Nephron (organoid): Measurements from ENCODE around the gene CASQ2.

ENCODE experiments used
- H3K27ac Mint-ChIP-seq, 3 experiments: 2 replicates each; pipeline ENCODE4 v1.8.0; 2020; ENCODE audit warnings: mixed read lengths in 3 of 3, mild to moderate bottlenecking in 2 of 3, moderate library complexity in 1 of 3
- H3K27me3 Mint-ChIP-seq: 2 replicates; pipeline ENCODE4 v1.8.0; 2021; ENCODE audit warnings: low read depth, mild to moderate bottlenecking, moderate library complexity, mixed read lengths
- H3K36me3 Mint-ChIP-seq: 2 replicates; pipeline ENCODE4 v1.8.0; 2020; ENCODE audit warnings: low read depth, mixed read lengths
- H3K4me1 Mint-ChIP-seq: 2 replicates; pipeline ENCODE4 v1.8.0; 2020; ENCODE audit warnings: mixed read lengths
- H3K4me3 Mint-ChIP-seq, 3 experiments: 2 replicates each; pipeline ENCODE4 v1.8.0; 2020; ENCODE audit warnings: mild to moderate bottlenecking in 3 of 3, mixed read lengths in 3 of 3, moderate library complexity in 2 of 3
- H3K9me3 Mint-ChIP-seq: 2 replicates; pipeline ENCODE4 v1.8.0; 2020; ENCODE audit warnings: mixed read lengths
- CTCF ChIP-seq, 3 experiments: fragments of 200-600 bp; sonication (generic); IDR thresholded peaks; one replicate each; pipeline ENCODE4 v1.5.0; 2021; ENCODE audit warnings: antibody characterized with exemption in 3 of 3; ENCODE audit not compliant: unreplicated experiment in 3 of 3

CASQ2 gene

GRCh38 chr1:115797486-115797885, 29.0 kb upstream of the CASQ2 start:
- no peaks in the 10 kb centered on the region for H3K9me3 Mint-ChIP-seq
- no peak overlapping the region for H3K4me3 Mint-ChIP-seq
- no peak for TF ChIP-seq CTCF (IDR thresholded peaks at IDR 0.05; ENCODE audit: unreplicated experiment in 3 of 3)
- no peak overlapping the region for H3K27ac Mint-ChIP-seq
- no peaks in the 10 kb centered on the region for H3K4me1 Mint-ChIP-seq
- H3K27me3 Mint-ChIP-seq, result peaks cover 3% of the 10 kb centered on the region
- no peaks in the 10 kb centered on the region for H3K36me3 Mint-ChIP-seq

- Mint-ChIP-seq H3K27me3 (peaks cover 3% of the 10 kb centered on the region), H3K9me3 (no peaks in the 10 kb centered on the region), H3K36me3 (no peaks in the 10 kb centered on the region), H3K4me1 (no peaks in the 10 kb centered on the region), H3K27ac (no peak overlapping the region), H3K4me3 (no peak overlapping the region)
- no peak for TF ChIP-seq CTCF (IDR thresholded peaks at IDR 0.05; ENCODE audit: unreplicated experiment in 3 of 3)
These were observed 28.4 kb upstream of the CASQ2 start for GRCh38 chr1:115796897-115797296.

- H3K36me3 Mint-ChIP-seq, result no peaks in the 10 kb centered on the region
- H3K4me3 Mint-ChIP-seq, result no peak overlapping the region
- no peak for TF ChIP-seq CTCF (IDR thresholded peaks at IDR 0.05; ENCODE audit: unreplicated experiment in 3 of 3)
- no peaks in the 10 kb centered on the region for H3K4me1 Mint-ChIP-seq
- no peak overlapping the region for H3K27ac Mint-ChIP-seq
- H3K27me3 Mint-ChIP-seq, result no peaks in the 10 kb centered on the region
- H3K9me3 Mint-ChIP-seq, result no peaks in the 10 kb centered on the region
These were observed 27.5 kb upstream of the CASQ2 start for GRCh38 chr1:115796036-115796435.

GRCh38 chr1:115794976-115795639, 26.6 kb upstream of the CASQ2 start:
- no peak overlapping the region for H3K4me3 Mint-ChIP-seq
- no peaks in the 10 kb centered on the region for H3K9me3 Mint-ChIP-seq

GRCh38 chr1:115793162-115793561, 24.6 kb upstream of the CASQ2 start:
- peak in 1 of 3 experiments; percentile 10 for TF ChIP-seq CTCF (IDR thresholded peaks at IDR 0.05; ENCODE audit: unreplicated experiment in 3 of 3)
- H3K27ac Mint-ChIP-seq, result no peak overlapping the region
- H3K36me3 Mint-ChIP-seq, result no peaks in the 10 kb centered on the region
- no peak overlapping the region for H3K4me3 Mint-ChIP-seq
- H3K9me3 Mint-ChIP-seq, result peaks cover 4% of the 10 kb centered on the region
- peaks cover 5% of the 10 kb centered on the region for H3K27me3 Mint-ChIP-seq
- no peaks in the 10 kb centered on the region for H3K4me1 Mint-ChIP-seq

More at GRCh38 chr1:115794976-115795639, 26.6 kb upstream of the CASQ2 start:
- TF ChIP-seq CTCF (IDR thresholded peaks at IDR 0.05; ENCODE audit: unreplicated experiment in 3 of 3), result no peak
- Mint-ChIP-seq H3K27ac (no peak overlapping the region), H3K36me3 (no peaks in the 10 kb centered on the region), H3K4me1 (no peaks in the 10 kb centered on the region), H3K27me3 (peaks cover under 1% of the 10 kb centered on the region)

- Mint-ChIP-seq H3K4me3 (no peak overlapping the region), H3K4me1 (no peaks in the 10 kb centered on the region), H3K36me3 (no peaks in the 10 kb centered on the region), H3K27me3 (peaks cover 7% of the 10 kb centered on the region), H3K27ac (no peak overlapping the region), H3K9me3 (peaks cover 8% of the 10 kb centered on the region)
- no peak for TF ChIP-seq CTCF (IDR thresholded peaks at IDR 0.05; ENCODE audit: unreplicated experiment in 3 of 3)
These were observed 23.3 kb upstream of the CASQ2 start for GRCh38 chr1:115791816-115792215.
